ENCODE results near the gene GRIK3.

- TF ChIP-seq POLR2A (IDR thresholded peaks at IDR 0.05; ENCODE audit: low read length) (no peak), GATA1 (IDR thresholded peaks at IDR 0.05; ENCODE audit: low read depth, low read length) (no peak)
These were observed 250.8 kb downstream of the GRIK3 start for GRCh38 chr1:36783475-36783874.
